Putamen (tissue), 1 donor: ENCODE results near the gene WTAP.
"Not testable (repeated sequence)": the region's sequence is repeated elsewhere in the genome, so short reads cannot be mapped to it uniquely, and the experiment has no call there.

ENCODE experiments used
- DNase-seq: peaks from one replicate; pipeline ENCODE4 v3.0.0-alpha.2; 2016; ENCODE audit warnings: low spot score

The WTAP gene

GRCh38 chr6:159762681-159763293 is 35.5 kb downstream of the WTAP start:
- no peak for DNase-seq

DNA sequence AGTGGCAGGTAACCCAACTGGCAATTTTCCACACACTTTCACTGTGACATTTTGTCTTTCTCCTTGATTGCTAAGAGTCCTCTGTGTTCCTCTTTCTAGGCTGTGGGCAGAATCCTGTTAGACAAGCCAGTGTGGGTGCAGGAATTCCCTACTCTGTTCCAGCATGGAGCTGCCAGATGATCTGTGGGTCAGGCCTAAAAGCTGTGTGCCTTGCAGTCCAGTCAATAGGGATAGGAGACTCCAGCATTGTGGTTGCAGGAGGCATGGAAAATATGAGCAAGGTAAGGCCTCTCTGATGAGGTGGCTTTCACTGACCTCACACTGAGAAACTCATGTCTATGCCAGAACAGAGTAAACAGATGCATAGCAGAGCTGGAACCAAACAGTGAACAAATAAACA is 39.6 kb downstream of the WTAP start:
- no peak for DNase-seq

DNA sequence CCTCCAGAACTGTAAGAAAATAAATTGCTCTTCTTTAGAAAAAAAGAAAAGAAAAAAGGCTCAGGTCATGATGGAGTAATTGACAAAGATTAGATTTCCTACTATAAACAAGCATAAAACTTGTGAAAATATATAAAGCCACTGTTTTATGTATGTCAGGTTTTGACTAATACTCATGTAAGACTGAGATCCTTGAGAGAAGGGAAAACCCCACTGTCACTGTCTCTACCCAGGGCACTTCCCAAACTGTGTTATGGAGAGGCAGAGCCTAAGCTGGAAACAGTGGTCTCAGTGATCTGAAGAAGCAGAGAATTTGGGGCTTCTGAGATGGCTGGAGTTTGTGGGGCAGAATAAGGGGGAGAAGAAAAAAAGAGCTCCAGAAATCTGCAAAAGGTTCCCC is 42.2 kb downstream of the WTAP start:
- DNase-seq: no peak

DNA sequence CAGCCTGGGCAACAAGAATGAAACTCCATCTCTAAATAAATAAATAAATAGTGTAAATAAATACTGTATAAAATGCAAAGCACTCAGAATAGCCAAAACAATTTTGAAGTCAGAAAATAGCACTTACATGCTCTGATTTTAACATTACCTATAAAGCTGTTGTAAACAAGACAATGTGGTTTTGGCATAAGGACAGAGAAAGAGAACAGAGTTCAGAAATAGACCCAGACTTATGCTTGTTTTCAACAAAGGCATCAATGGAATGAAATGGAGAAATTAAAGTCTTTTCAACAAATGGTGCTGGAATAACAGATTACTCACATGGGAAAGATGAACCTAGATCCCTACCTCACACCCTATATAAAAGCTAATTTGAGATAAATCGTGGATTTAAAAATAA is 44.9 kb downstream of the WTAP start:
- DNase-seq: no peak

- no peak for DNase-seq
Measured at GRCh38 chr6:159777240-159777904, 50.1 kb downstream of the WTAP start.

GRCh38 chr6:159778131-159778530 is 50.8 kb downstream of the WTAP start:
- DNase-seq: no peak

DNA sequence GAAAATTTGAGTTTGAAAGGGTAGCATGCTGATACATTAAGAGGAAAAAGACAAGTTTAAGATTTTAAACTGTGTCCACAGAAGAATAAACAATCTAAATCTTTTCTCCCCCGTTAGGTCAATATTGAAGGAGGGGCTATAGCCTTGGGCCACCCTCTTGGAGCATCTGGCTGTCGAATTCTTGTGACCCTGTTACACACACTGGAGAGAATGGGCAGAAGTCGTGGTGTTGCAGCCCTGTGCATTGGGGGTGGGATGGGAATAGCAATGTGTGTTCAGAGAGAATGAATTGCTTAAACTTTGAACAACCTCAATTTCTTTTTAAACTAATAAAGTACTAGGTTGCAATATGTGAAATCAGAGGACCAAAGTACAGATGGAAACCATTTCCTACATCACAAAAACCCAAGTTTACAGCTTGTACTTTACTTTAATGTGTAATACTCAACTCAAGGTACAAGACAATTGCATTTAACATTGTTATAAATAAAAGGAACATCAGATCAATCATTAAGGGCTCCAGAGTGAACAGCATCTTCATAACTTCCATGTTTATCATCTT is 51.3 kb downstream of the WTAP start:
- no peak for DNase-seq

DNA sequence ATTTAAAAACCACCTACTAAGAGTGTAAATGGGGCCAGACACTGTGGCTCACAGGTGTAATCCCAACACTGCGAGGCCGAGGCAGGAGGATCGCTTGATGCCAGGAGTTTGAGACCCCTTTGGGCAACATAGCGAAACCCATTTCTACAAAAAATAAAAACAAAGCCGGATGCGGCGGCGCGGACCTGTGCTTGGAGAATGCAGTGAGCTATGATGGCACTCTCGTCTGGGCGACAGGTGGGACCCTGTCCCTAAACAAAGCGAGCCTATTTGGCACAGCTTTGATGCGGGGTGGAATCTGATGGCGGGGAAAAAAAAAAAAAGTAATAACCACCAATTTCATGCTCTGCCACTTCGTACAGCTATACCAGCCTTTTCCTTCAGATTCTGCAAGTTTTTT is 61.0 kb downstream of the WTAP start:
- no peak for DNase-seq

DNA sequence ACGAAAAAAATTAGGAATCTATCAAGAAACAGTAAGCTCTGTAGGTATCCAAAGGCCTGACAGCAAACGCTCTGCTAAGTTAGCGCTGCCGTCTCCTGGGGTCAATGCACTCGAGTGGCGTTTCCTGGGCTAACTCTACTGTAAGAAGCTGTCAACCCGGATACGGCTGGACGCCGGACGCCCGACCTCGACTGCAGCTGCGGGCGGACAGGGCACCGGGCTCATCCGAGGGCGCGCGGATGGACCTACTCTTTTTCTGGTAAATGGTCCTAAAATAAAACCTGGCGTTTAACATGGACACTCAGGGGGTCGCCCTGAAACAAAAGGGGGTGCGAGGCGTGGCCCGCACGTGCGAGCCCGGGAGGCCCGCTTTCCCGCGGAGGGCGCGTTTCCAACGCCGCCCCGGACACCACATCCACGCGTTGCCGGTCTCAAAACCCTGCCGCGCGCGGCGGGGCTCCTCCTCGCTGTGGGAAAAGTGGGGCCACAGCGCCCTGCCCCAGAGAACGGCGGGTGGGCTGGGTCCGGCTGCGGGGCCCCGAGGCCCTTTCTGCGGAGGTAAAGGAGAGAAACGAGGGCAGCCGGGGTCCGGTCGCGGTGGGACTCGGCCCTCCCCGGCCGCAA is 61.6 kb downstream of the WTAP start:
- DNase-seq: no peak

DNA sequence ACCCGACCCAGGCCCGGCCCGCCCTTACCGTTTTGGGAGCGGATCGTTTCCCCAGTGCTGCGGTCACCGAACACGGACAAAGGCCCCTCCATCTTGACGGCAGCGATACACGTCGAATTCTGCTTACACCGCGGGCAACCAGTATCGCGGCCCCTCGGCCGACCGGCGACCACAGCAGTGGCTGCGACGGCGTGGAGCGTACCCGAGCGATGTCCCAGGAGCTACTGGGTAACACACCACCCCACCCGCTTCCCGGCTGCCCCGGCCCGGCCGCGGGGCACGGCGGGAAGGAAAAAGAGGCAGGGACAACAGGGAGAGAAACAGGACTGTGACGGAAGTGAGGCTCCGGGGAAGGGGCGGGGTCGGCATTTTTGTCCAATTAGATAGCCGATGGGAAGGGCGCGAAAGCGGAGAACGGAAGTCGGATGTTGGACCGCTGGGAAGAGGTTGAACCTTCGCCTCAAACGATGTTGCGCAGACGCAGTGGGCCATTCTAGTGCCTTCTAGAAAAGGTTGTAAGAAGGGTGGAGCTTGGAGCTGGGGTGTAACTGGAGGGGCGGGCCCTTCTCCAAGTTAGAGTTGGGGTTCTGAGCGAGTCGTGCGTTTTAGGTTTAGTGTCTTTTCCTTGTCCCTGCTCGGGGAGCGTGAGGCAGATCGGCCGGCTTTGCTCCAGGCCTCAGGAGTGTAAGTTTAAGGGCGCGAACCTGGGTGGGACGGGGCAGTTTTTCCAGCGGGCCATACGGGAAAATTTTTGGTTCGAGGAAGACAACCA is 62.3 kb downstream of the WTAP start, which contains the start of gene TCP1:
TCP1 (minus strand) TSS at position 226 of the 772 bp plus-strand sequence; CDS start at position 92, 134 bp downstream.
- DNase-seq: peak; percentile 100

DNA sequence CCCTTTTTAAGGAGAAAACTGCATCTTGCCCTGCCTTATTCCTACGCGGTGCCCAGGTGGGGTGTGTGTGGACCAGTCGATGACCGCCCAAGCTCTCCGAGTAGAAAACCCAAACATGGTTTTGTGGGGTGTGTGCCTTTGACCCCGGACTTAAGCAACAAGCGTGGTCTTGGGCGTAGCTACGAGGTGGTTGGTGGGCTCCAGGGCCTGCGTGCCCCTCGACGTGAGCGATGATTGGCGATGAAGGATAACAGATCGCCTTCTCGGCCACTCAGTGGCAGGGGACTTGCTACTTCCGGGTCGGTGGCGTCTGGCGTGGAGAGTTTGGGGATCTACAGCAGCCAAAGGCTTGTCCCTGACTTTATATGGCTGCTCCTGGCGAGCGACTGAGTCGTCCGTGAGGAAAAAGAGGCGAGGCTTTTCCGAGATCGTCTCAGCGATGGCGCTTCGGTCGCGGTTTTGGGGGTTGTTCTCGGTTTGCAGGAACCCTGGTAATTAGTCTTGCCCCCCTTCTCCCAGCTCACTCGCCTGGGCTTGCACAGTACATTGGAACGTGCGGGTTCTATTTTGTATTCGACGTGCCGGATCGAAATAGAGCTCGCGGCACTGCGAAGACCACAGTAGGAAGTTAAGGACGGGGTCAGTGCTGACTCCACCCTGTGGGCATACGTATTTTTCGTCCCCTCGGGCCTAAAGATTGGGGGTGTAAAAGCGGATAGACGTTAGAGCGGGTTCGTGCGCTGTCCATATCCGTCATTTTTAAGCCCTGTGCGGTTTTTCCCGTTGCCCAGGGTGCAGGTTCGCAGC is 63.0 kb downstream of the WTAP start, which contains the start of gene MRPL18:
MRPL18 (plus strand) TSS at position 319 of the 807 bp plus-strand sequence; CDS start at position 440, 121 bp downstream.
- peak; percentile 98 for DNase-seq

- DNase-seq: no peak
Measured at GRCh38 chr6:159790956-159791598, 63.8 kb downstream of the WTAP start.

DNA sequence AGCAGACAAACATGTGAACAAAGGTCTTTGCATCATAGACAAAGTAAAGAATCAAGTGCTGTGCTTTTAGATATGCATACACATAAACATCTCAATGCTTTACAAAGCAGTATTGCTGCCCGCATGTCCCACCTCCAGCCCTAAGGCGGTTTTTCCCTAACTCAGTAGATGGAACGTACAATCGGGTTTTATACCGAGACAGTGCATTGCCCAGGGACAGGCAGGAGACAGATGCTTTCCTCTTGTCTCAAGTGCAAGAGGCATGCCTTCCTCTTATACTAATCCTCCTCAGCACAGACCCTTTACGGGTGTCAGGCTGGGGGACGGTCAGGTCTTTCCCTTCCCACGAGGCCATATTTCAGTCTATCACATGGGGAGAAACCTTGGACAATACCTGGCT is 67.7 kb downstream of the WTAP start:
- DNase-seq: not testable (repeated sequence)

- no peak for DNase-seq
Measured at GRCh38 chr6:159797554-159797953, 70.2 kb downstream of the WTAP start.

- no peak for DNase-seq
Measured at GRCh38 chr6:159800141-159800865, 73.0 kb downstream of the WTAP start, which contains the start of gene PNLDC1. Gene PNLDC1, plus strand, starts transcription at chr6:159800276. Its CDS starts 32 bp downstream, at chr6:159800308.

DNA sequence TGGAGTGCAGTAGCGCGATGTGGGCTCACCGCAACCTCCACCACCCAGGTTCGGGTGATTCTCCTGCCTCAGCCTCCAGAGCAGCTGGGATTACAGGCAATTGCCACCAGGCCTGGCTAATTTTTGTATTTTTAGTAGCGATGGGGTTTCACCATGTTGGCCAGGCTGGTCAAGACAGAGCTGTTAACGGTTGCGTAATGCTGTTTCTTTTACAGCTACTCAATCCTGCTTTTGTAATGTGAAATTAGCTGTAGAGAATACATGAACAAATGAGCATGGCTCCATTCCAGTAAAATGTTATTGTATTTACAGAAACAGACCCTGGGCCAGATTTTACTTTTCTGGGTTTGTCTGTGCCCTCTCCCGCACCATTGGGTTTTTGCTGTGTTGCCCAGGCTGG is 74.6 kb downstream of the WTAP start:
- DNase-seq: no peak

DNA sequence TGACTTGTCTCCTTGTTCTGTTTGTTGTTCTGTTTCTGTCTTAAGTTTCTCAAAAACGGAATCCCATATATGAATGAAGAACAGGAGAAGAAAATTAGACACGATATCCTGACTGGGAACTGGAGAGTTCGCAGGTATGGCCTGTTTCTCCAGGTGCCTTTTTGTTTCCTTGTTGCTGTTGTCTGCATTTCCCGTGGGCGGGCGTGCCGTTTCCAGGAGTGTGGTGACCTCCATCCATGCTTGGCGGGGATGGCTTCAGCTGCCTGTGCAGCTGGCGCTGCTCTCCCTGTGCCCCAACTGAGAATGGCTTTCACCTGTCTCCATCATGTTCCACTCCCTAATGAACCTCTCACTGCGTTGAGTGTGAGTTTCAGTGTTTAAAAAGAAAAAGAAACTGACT is 77.2 kb downstream of the WTAP start:
- DNase-seq: no peak

DNA sequence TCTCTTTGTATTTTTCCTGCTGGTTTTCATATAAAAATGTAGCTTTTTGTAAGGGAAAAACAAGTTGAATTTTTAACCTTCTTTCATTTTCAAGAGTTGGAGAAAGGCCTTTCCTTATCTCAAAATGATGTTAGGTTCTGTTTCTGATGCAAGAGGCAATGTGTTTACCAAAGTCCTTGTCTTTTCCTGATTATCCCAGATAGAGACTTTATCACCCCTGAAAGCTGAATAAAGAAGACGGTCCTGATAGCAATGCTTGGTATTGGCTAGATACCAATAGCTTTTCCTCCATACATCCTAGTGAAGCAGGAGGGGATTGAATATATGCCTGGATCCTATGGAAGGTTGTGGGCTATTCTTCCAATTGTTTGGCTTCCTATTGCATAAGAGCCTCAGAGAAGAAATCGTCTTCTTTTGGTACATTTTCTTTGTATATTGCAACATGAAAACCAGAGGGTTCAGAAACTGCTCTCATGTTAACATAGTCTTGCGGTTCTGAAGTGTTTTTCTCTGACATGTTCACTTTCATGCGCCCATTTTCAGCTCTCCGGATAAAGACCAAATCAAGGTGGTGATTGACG is 78.2 kb downstream of the WTAP start:
- DNase-seq: no peak
